MM.1S (cell line): ENCODE results near the gene FARS2.

Experiments used
- DNase-seq: peaks from one replicate; pipeline ENCODE4 v3.0.0-alpha.2; 2015
- H2AFZ ChIP-seq: fragments of 300-600 bp; sonication (generic); 2 replicates; pipeline ENCODE4 v1.6.0; 2016; ENCODE audit warnings: antibody characterized with exemption, low read length
- H3F3A ChIP-seq: fragments of 300-600 bp; sonication (generic); 2 replicates; pipeline ENCODE4 v1.6.1; 2016; ENCODE audit warnings: mild to moderate bottlenecking, antibody characterized with exemption, low read length, moderate library complexity, mixed read lengths; ENCODE audit not compliant: insufficient read depth
- H3K27ac ChIP-seq: fragments of 300-600 bp; sonication (generic); 2 replicates; pipeline ENCODE4 v1.5.1; 2016; ENCODE audit warnings: mild to moderate bottlenecking, low read length
- H3K27me3 ChIP-seq: fragments of 300-600 bp; sonication (generic); replicated peaks from 2 replicates; pipeline ENCODE4 v1.6.0; 2016; ENCODE audit warnings: low read length; ENCODE audit not compliant: insufficient read depth
- H3K36me3 ChIP-seq: fragments of 300-600 bp; sonication (generic); replicated peaks from 2 replicates; pipeline ENCODE4 v1.6.1; 2016; ENCODE audit warnings: mild to moderate bottlenecking, low read length, mixed read lengths; ENCODE audit not compliant: insufficient read depth
- H3K4me1 ChIP-seq: fragments of 300-600 bp; sonication (generic); 2 replicates; pipeline ENCODE4 v1.6.1; 2016; ENCODE audit warnings: low read length, mixed read lengths
- H3K4me2 ChIP-seq: fragments of 300-600 bp; sonication (generic); 2 replicates; pipeline ENCODE4 v1.6.0; 2016; ENCODE audit warnings: low read depth, low read length
- H3K4me3 ChIP-seq: fragments of 300-600 bp; sonication (generic); 2 replicates; pipeline ENCODE4 v1.5.1; 2016; ENCODE audit warnings: low read length, mixed read lengths
- H3K79me2 ChIP-seq: fragments of 300-600 bp; sonication (generic); 2 replicates; pipeline ENCODE4 v1.6.1; 2016; ENCODE audit warnings: mixed run types, low read length, mixed read lengths
- H3K9ac ChIP-seq: fragments of 300-600 bp; sonication (generic); 2 replicates; pipeline ENCODE4 v1.6.1; 2016; ENCODE audit warnings: low read length, mixed read lengths
- H3K9me2 ChIP-seq: fragments of 300-600 bp; sonication (generic); replicated peaks from 2 replicates; pipeline ENCODE4 v1.6.1; 2016; ENCODE audit warnings: mild to moderate bottlenecking, low read length, mixed read lengths; ENCODE audit not compliant: insufficient read depth
- H3K9me3 ChIP-seq: fragments of 300-600 bp; sonication (generic); replicated peaks from 2 replicates; pipeline ENCODE4 v1.6.1; 2016; ENCODE audit warnings: mild to moderate bottlenecking, low read length, mixed read lengths; ENCODE audit not compliant: insufficient read depth
- H4K20me1 ChIP-seq: fragments of 300-600 bp; sonication (generic); 2 replicates; pipeline ENCODE4 v1.6.1; 2016; ENCODE audit warnings: mild to moderate bottlenecking, low read length, moderate library complexity, mixed read lengths; ENCODE audit not compliant: insufficient read depth
- EZH2 ChIP-seq: fragments of 300-600 bp; sonication (generic); optimal IDR thresholded peaks from 2 replicates; pipeline ENCODE3; 2017; ENCODE audit warnings: low read depth, mild to moderate bottlenecking, antibody characterized with exemption, low read length, mixed read lengths
- EZH2phosphoT487 ChIP-seq: fragments of 300-600 bp; sonication (generic); IDR thresholded peaks from 2 replicates; pipeline ENCODE4 v1.6.1; 2018; ENCODE audit warnings: antibody characterized with exemption, low read length
- TF ChIP-seq, protein P1 (sequence below): fragments of 300-600 bp; sonication (generic); IDR thresholded peaks from 2 replicates; pipeline ENCODE4 v1.5.1; 2016; ENCODE audit warnings: antibody characterized with exemption, low read length, mixed read lengths

FARS2 gene

DNA sequence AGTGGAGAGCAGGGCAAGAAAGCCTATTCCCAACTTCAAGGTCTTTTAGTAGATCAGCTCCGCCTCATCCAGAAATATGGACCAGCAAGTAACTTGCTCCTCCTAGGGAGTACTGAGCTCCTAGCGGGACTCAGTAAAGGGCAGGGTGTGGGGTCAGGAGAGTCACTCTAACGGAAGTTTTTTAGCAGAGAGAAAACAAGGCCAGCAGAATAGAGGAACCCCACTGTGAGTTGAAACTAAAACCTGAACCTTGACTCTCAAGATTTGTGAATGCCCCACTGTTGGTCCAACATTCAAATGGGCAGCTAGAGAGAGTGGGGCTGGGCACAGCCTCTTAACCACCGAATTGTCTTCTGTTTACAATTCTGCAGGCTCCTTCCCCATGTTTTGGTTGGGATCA, 244.8 kb downstream of the FARS2 start:
- H3K27me3 ChIP-seq: no peaks in the 10 kb centered on the region
- H3K9me3 ChIP-seq: no peaks in the 10 kb centered on the region
- no peak for TF ChIP-seq EZH2phosphoT487
- TF ChIP-seq, protein P1, sequence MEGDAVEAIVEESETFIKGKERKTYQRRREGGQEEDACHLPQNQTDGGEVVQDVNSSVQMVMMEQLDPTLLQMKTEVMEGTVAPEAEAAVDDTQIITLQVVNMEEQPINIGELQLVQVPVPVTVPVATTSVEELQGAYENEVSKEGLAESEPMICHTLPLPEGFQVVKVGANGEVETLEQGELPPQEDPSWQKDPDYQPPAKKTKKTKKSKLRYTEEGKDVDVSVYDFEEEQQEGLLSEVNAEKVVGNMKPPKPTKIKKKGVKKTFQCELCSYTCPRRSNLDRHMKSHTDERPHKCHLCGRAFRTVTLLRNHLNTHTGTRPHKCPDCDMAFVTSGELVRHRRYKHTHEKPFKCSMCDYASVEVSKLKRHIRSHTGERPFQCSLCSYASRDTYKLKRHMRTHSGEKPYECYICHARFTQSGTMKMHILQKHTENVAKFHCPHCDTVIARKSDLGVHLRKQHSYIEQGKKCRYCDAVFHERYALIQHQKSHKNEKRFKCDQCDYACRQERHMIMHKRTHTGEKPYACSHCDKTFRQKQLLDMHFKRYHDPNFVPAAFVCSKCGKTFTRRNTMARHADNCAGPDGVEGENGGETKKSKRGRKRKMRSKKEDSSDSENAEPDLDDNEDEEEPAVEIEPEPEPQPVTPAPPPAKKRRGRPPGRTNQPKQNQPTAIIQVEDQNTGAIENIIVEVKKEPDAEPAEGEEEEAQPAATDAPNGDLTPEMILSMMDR: no peak
- no peak for TF ChIP-seq EZH2
- H3K36me3 ChIP-seq: no peaks in the 10 kb centered on the region
- no peak overlapping the region for H3K27ac ChIP-seq
- H3K4me2 ChIP-seq: no peak overlapping the region
- no peak for DNase-seq
- H3K4me1 ChIP-seq: no peaks in the 10 kb centered on the region
- H3F3A ChIP-seq: no peaks in the 10 kb centered on the region
- H3K9ac ChIP-seq: no peak overlapping the region
- H2AFZ ChIP-seq: no peak overlapping the region
- H3K79me2 ChIP-seq: no peaks in the 10 kb centered on the region
- no peaks in the 10 kb centered on the region for H4K20me1 ChIP-seq
- no peak overlapping the region for H3K4me3 ChIP-seq
- H3K9me2 ChIP-seq: no peaks in the 10 kb centered on the region

DNA sequence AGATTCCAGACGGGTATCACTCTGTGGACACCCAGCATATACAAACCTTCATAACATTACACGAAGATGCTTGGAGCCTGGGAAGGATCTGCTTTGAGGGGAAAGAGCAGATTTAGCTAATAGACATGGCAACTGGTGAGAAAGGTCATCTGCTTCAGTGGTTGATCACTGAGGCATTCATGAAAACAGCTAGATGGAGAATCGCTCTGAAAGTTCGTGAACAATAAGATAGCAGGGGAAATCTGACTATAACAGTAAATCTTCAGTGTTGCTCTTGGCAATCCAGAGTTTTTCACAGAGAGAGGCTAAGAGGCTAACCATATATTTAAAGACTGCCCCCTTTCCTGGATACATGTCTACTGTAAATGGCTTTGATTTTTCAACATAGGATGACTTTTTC, 245.3 kb downstream of the FARS2 start:
- Histone ChIP-seq H3K9ac (no peak overlapping the region), H3K4me2 (no peak overlapping the region), H3K79me2 (no peaks in the 10 kb centered on the region), H3K27ac (no peak overlapping the region), H3K36me3 (no peaks in the 10 kb centered on the region), H3K4me3 (no peak overlapping the region), H3K9me2 (no peaks in the 10 kb centered on the region), H3K9me3 (no peaks in the 10 kb centered on the region), H4K20me1 (no peaks in the 10 kb centered on the region), H3K4me1 (no peaks in the 10 kb centered on the region), H3K27me3 (no peaks in the 10 kb centered on the region), H3F3A (no peaks in the 10 kb centered on the region), H2AFZ (no peak overlapping the region)
- DNase-seq: no peak
- TF ChIP-seq, protein P1: no peak

GRCh38 chr6:5507131-5507681, 245.9 kb downstream of the FARS2 start:
- Histone ChIP-seq H3K27me3 (no peaks in the 10 kb centered on the region), H3K4me2 (no peak overlapping the region), H3K9me3 (no peaks in the 10 kb centered on the region), H3F3A (no peaks in the 10 kb centered on the region), H2AFZ (no peak overlapping the region), H3K4me3 (no peak overlapping the region), H3K9me2 (no peaks in the 10 kb centered on the region), H3K27ac (no peak overlapping the region), H3K9ac (no peak overlapping the region), H3K79me2 (no peaks in the 10 kb centered on the region), H3K36me3 (no peaks in the 10 kb centered on the region), H3K4me1 (no peaks in the 10 kb centered on the region), H4K20me1 (no peaks in the 10 kb centered on the region)
- TF ChIP-seq EZH2phosphoT487: no peak
- no peak for DNase-seq

DNA sequence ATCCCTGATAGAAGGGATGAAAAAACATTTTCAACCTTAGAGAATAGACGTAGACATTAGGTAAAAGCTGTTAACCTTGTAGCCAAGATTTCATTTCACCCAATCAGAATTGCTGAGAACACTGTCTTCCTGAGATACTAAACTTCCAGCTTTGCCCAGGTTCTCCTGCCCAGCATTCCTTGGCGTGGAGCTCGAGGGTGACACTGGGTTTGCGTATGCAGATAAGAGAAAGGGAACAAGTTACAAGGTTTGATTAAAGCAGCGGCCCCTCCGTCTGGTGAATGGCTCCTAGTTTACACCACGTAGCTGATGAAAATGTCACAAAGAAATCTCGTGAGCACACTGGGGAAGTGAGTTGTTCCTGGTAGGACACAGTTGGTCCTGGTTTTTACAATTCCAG, 247.8 kb downstream of the FARS2 start:
- DNase-seq: no peak
- no peak for TF ChIP-seq EZH2
- TF ChIP-seq, protein P1: no peak
- H3K27ac ChIP-seq: no peak overlapping the region
- H3K27me3 ChIP-seq: no peaks in the 10 kb centered on the region
- no peaks in the 10 kb centered on the region for H3F3A ChIP-seq
- no peaks in the 10 kb centered on the region for H4K20me1 ChIP-seq
- H3K4me1 ChIP-seq: 0 out of 2 replicates have a peak, but pooled peaks cover under 1% of the 10 kb centered on the region
- H3K9me3 ChIP-seq: no peaks in the 10 kb centered on the region
- H3K4me2 ChIP-seq: no peak overlapping the region
- H3K36me3 ChIP-seq: no peaks in the 10 kb centered on the region
- H3K9me2 ChIP-seq: no peaks in the 10 kb centered on the region
- no peak overlapping the region for H3K9ac ChIP-seq
- no peaks in the 10 kb centered on the region for H3K79me2 ChIP-seq
- H2AFZ ChIP-seq: no peak overlapping the region
- no peak overlapping the region for H3K4me3 ChIP-seq
